Naive thymus-derived CD4-positive, alpha-beta T cell (primary cell): ENCODE measurements around the gene ACSL5. TPM values are rescaled to one million over a fixed set of nuclear protein-coding genes. Genes with fewer than 3 reads are reported as not detected.
"Not testable (repeated sequence)": the region's sequence is repeated elsewhere in the genome, so short reads cannot be mapped to it uniquely, and the experiment has no call there.

Experiments used
- ATAC-seq: fragments of 150-1000 bp; cut with Tn5 transposase; 2 replicates; pipeline ENCODE4 v1.10.0; 2021; ENCODE audit warnings: mild to moderate bottlenecking, moderate library complexity
- CTCF ChIA-PET: fragments of 350-600 bp; sonication (Branson Sonifier 250); formaldehyde crosslinking; loops from one replicate; lab custom pipeline; 2021; ENCODE audit warnings: antibody characterized with exemption; lab: Charles Lee
- POLR2A ChIA-PET: fragments of 350-600 bp; sonication (Branson Sonifier 250); formaldehyde crosslinking; loops from one replicate; lab custom pipeline; 2021; ENCODE audit warnings: antibody characterized with exemption, inconsistent platforms; lab: Charles Lee
- DNase-seq, 9 donors: peaks; one replicate each; pipeline versions ENCODE4 v3.0.0 to v3.0.0-alpha.2; 2020 to 2022; ENCODE audit warnings: mixed read lengths in 1 of 9
- H3K27ac ChIP-seq: one replicate; pipeline ENCODE4 v1.7.0; 2013; ENCODE audit warnings: mild to moderate bottlenecking, low read depth, low read length, moderate library complexity
- H3K27me3 ChIP-seq, 2 donors: one replicate each; pipeline ENCODE4 v1.7.0; 2013; ENCODE audit warnings: low read length in 2 of 2, mild to moderate bottlenecking in 2 of 2, moderate library complexity in 2 of 2; ENCODE audit not compliant: control insufficient read depth in 2 of 2, insufficient read depth in 2 of 2
- H3K36me3 ChIP-seq, 3 experiments: 1 replicate in 2 of 3; 2 replicates in 1 of 3; pipeline ENCODE4 v1.7.0; 2013; ENCODE audit warnings: low read length in 3 of 3, mild to moderate bottlenecking in 3 of 3, moderate library complexity in 1 of 3; ENCODE audit not compliant: insufficient read depth in 3 of 3, control insufficient read depth in 2 of 3
- H3K4me1 ChIP-seq, 2 donors: one replicate each; pipeline ENCODE4 v1.7.0; 2013; ENCODE audit warnings: low read length in 2 of 2, mild to moderate bottlenecking in 2 of 2, moderate library complexity in 1 of 2; ENCODE audit not compliant: control insufficient read depth in 2 of 2, insufficient read depth in 2 of 2
- H3K4me3 ChIP-seq: 2 replicates; pipeline ENCODE4 v1.7.0; 2013; ENCODE audit warnings: mild to moderate bottlenecking, low read length
- H3K9me3 ChIP-seq, 3 experiments: 1 replicate in 2 of 3; 2 replicates in 1 of 3; pipeline ENCODE4 v1.7.0; 2013; ENCODE audit warnings: low read length in 3 of 3; ENCODE audit not compliant: control insufficient read depth in 2 of 3
- H3K27ac Mint-ChIP-seq, 9 donors: one replicate each; pipeline ENCODE4 v1.8.0; 2020 to 2022; ENCODE audit warnings: mixed read lengths in 9 of 9, mild to moderate bottlenecking in 8 of 9, moderate library complexity in 5 of 9, inconsistent platforms in 2 of 9
- H3K27me3 Mint-ChIP-seq, 5 donors: one replicate each; pipeline ENCODE4 v1.8.0; 2021 to 2022; ENCODE audit warnings: mixed read lengths in 5 of 5, mild to moderate bottlenecking in 1 of 5
- H3K36me3 Mint-ChIP-seq, 5 donors: one replicate each; pipeline ENCODE4 v1.8.0; 2020 to 2022; ENCODE audit warnings: mixed read lengths in 5 of 5, mild to moderate bottlenecking in 3 of 5, inconsistent platforms in 1 of 5
- H3K4me1 Mint-ChIP-seq, 7 donors: one replicate each; pipeline ENCODE4 v1.8.0; 2020 to 2022; ENCODE audit warnings: mixed read lengths in 7 of 7, mild to moderate bottlenecking in 3 of 7, inconsistent platforms in 1 of 7
- H3K4me3 Mint-ChIP-seq, 10 donors: one replicate each; pipeline ENCODE4 v1.8.0; 2020 to 2022; ENCODE audit warnings: mild to moderate bottlenecking in 10 of 10, mixed read lengths in 10 of 10, moderate library complexity in 6 of 10, inconsistent platforms in 2 of 10
- H3K9me3 Mint-ChIP-seq, 11 donors: one replicate each; pipeline ENCODE4 v1.8.0; 2020 to 2022; ENCODE audit warnings: mixed read lengths in 11 of 11, mild to moderate bottlenecking in 4 of 11, inconsistent platforms in 1 of 11, moderate library complexity in 1 of 11
- intact Hi-C, 2 donors: fragments of 100-400 bp; cut with micrococcal nuclease; formaldehyde crosslinking; loops; one replicate each; pipeline ENCODE4 v1.15.1; 2023
- polyA plus RNA-seq, 2 donors: library from polyadenylated mRNA; unstranded; fragments of 300-500 nt; fragmentation: Illumina TruSeq; gene quantifications; one replicate each; pipeline ENCODE4 v1.2.3, GENCODE V29; 2021
- total RNA-seq, 6 experiments: library from RNA in 5 of 6; stranded (reverse) in 5 of 6; gene quantifications; 1 replicate in 5 of 6; 2 replicates in 1 of 6; pipeline ENCODE4 v1.2.3 and lab custom pipeline; 2021 to 2026

ACSL5 gene
- total and polyA plus RNA-seq, 7 experiments from 2014 or later: 30.3 to 72.5 (median 39.7) TPM

GRCh38 chr10:112388056-112388455 is 14.1 kb downstream of the ACSL5 start:
- H3K4me3 Mint-ChIP-seq, H3K27me3 Mint-ChIP-seq: not testable (repeated sequence)

DNA sequence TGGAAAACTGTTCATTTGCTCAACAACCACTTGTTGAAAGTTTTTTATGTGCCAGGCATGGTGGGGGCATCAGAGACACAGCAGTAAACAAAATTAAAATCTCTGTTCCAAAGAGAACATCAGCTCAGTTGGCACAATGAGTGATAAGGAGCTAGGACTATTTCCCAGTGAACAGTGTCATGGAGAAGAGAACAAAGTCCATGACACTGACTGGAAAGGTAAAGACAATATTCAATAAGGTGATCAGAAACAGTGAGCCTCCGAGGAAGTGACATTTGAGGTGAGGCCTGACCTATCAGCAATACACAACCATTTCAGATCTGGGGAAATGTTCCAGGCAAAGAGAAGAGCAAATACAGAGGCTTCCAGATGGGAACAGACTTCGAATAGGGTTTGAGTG is 14.6 kb downstream of the ACSL5 start:
- Mint-ChIP-seq H3K36me3 (peaks cover 0 to 13% (median 4%) of the 10 kb centered on the region in 5 donors), H3K4me1 (peaks cover 45 to 81% (median 67%) of the 10 kb centered on the region in 7 donors), H3K27ac (peak overlapping the region; percentile 14 to 75 (median 71)), H3K9me3 (no peaks in the 10 kb centered on the region), H3K27me3 (no peaks in the 10 kb centered on the region), H3K4me3 (peak overlapping the region in 1 of 10 donors; percentile 41)
- H3K4me3 ChIP-seq: no peak overlapping the region
- H3K4me1 ChIP-seq: peaks cover 8 to 31% of the 10 kb centered on the region in 2 donors
- H3K9me3 ChIP-seq: no peaks in the 10 kb centered on the region
- no peak overlapping the region for H3K27ac ChIP-seq
- no peak for DNase-seq
- no peak for ATAC-seq
- intact Hi-C loops: loop anchor here (5.0 to 10.0 kb wide), 2 partner anchors 144 to 566 kb away; partner anchors contain the start of gene TCF7L2 (in 1 of the 2)
- H3K27me3 ChIP-seq: no peaks in the 10 kb centered on the region
- H3K36me3 ChIP-seq: no peaks in the 10 kb centered on the region
- CTCF ChIA-PET: no interaction called here
- POLR2A ChIA-PET: interaction anchor here (1.3 kb wide), 1 partner anchor 13 kb away, joined by 6 read pairs; no protein-coding TSS in a partner anchor

More at GRCh38 chr10:112388056-112388455, 14.1 kb downstream of the ACSL5 start:
- H3K9me3 Mint-ChIP-seq, H3K4me3 ChIP-seq, CTCF ChIA-PET, H3K27ac ChIP-seq, ATAC-seq, DNase-seq, H3K27me3 ChIP-seq, H3K36me3 ChIP-seq, H3K9me3 ChIP-seq: not testable (repeated sequence)
- Mint-ChIP-seq H3K36me3 (peaks cover 0 to 13% (median 4%) of the 10 kb centered on the region in 5 donors), H3K27ac (peak overlapping the region in 4 of 9 donors; percentile 60 to 75 (median 73)), H3K4me1 (peaks cover 46 to 80% (median 66%) of the 10 kb centered on the region in 7 donors)
- intact Hi-C loops: loop anchor here (5.0 to 10.0 kb wide), 2 partner anchors 144 to 567 kb away; partner anchors contain the start of gene TCF7L2 (in 1 of the 2)
- POLR2A ChIA-PET: interaction anchor here (0.9 to 4.3 kb wide), 2 partner anchors 13 to 59 kb away, joined by 4 to 26 read pairs; partner anchors contain the start of genes ACSL5 and VTI1A
- H3K4me1 ChIP-seq: peaks cover 8 to 31% of the 10 kb centered on the region in 2 donors

- CTCF ChIA-PET: no interaction called here
- ATAC-seq (peak; percentile 94), DNase-seq (peak in 8 of 9 donors; percentile 14 to 51 (median 23))
- Mint-ChIP-seq H3K27ac (peak overlapping the region; percentile 31 to 75 (median 73)), H3K36me3 (peaks cover 0 to 14% (median 4%) of the 10 kb centered on the region in 5 donors), H3K4me1 (peaks cover 45 to 78% (median 65%) of the 10 kb centered on the region in 7 donors), H3K4me3 (peak overlapping the region in 7 of 10 donors; percentile 25 to 56 (median 43)), H3K9me3 (no peaks in the 10 kb centered on the region), H3K27me3 (no peaks in the 10 kb centered on the region)
- no peak overlapping the region for H3K4me3 ChIP-seq
- no peak overlapping the region for H3K27ac ChIP-seq
- no peaks in the 10 kb centered on the region for H3K9me3 ChIP-seq
- peaks cover 0 to 2% (median 0%) of the 10 kb centered on the region in 3 experiments for H3K36me3 ChIP-seq
- POLR2A ChIA-PET: interaction anchor here (1.3 kb wide), 1 partner anchor 14 kb away, joined by 6 read pairs; no protein-coding TSS in a partner anchor
- no peaks in the 10 kb centered on the region for H3K27me3 ChIP-seq
- H3K4me1 ChIP-seq: peaks cover 8 to 29% of the 10 kb centered on the region in 2 donors
- intact Hi-C loops: loop anchor here (1.0 to 10.0 kb wide), 4 partner anchors 13 to 565 kb away; partner anchors contain the start of gene TCF7L2 (in 1 of the 2)
Measured at GRCh38 chr10:112389271-112389822, 15.4 kb downstream of the ACSL5 start.

- Mint-ChIP-seq H3K27me3 (no peaks in the 10 kb centered on the region), H3K4me1 (peaks cover 39 to 71% (median 57%) of the 10 kb centered on the region in 7 donors), H3K27ac (peak overlapping the region in 2 of 9 donors; percentile 44 to 73), H3K9me3 (no peaks in the 10 kb centered on the region), H3K36me3 (peaks cover 0 to 15% (median 0%) of the 10 kb centered on the region in 5 donors), H3K4me3 (peak overlapping the region in 1 of 10 donors; percentile 38)
- DNase-seq (no peak), ATAC-seq (no peak)
- Histone ChIP-seq H3K4me1 (peaks cover 8 to 26% of the 10 kb centered on the region in 2 donors), H3K27ac (no peak overlapping the region), H3K9me3 (no peaks in the 10 kb centered on the region), H3K27me3 (no peaks in the 10 kb centered on the region), H3K36me3 (peaks cover 0 to 10% (median 5%) of the 10 kb centered on the region in 3 experiments), H3K4me3 (no peak overlapping the region)
- intact Hi-C loops: no loop called here
- ChIA-PET POLR2A (no interaction called here), CTCF (no interaction called here)
Measured at GRCh38 chr10:112390125-112390703, 16.3 kb downstream of the ACSL5 start.

GRCh38 chr10:112393341-112393740 is 19.4 kb downstream of the ACSL5 start:
- Histone ChIP-seq H3K9me3 (no peaks in the 10 kb centered on the region), H3K27ac (no peak overlapping the region), H3K4me3 (no peak overlapping the region), H3K4me1 (peaks cover 8 to 17% of the 10 kb centered on the region in 2 donors), H3K27me3 (no peaks in the 10 kb centered on the region), H3K36me3 (peaks cover 16 to 33% (median 17%) of the 10 kb centered on the region in 3 experiments)
- ChIA-PET POLR2A (no interaction called here), CTCF (no interaction called here)
- Mint-ChIP-seq H3K4me1 (peaks cover 21 to 43% (median 31%) of the 10 kb centered on the region in 7 donors), H3K27ac (peak overlapping the region in 2 of 9 donors; percentile 49 to 60), H3K36me3 (peaks cover 0 to 10% (median 0%) of the 10 kb centered on the region in 5 donors), H3K27me3 (no peaks in the 10 kb centered on the region), H3K9me3 (no peaks in the 10 kb centered on the region), H3K4me3 (no peak overlapping the region)
- no peak for ATAC-seq
- intact Hi-C loops: no loop called here
- DNase-seq: no peak

DNA sequence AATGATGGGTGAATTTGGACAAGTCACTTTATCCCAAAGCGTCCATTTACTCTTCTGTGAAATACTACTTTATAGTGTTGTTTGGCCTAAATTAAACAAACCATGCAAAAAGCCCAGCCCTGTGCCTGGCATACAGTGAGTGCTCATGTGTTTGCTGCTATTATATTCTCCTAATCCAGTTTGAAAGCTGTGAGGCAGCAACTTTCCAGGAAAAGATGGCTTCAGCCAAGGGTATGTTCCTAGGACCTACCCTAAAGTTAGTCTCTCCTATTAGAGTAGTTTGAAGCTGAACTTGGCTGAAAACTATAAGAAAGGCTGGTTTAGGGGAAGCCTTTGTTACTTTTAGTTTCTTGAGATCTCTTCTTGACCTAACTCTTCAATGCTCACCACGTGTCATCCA is 19.9 kb downstream of the ACSL5 start:
- H3K9me3 Mint-ChIP-seq: no peaks in the 10 kb centered on the region
- no peak overlapping the region for H3K4me3 Mint-ChIP-seq
- CTCF ChIA-PET: no interaction called here
- Histone ChIP-seq H3K4me3 (no peak overlapping the region), H3K4me1 (peaks cover 8 to 17% of the 10 kb centered on the region in 2 donors), H3K27ac (no peak overlapping the region), H3K36me3 (peaks cover 16 to 38% (median 17%) of the 10 kb centered on the region in 3 experiments), H3K9me3 (no peaks in the 10 kb centered on the region), H3K27me3 (no peaks in the 10 kb centered on the region)
- peaks cover 17 to 38% (median 26%) of the 10 kb centered on the region in 7 donors for H3K4me1 Mint-ChIP-seq
- no peak for DNase-seq
- peaks cover 0 to 13% (median 1%) of the 10 kb centered on the region in 5 donors for H3K36me3 Mint-ChIP-seq
- ATAC-seq: no peak
- POLR2A ChIA-PET: no interaction called here
- peak overlapping the region in 3 of 9 donors; percentile 2 to 22 (median 16) for H3K27ac Mint-ChIP-seq
- no peaks in the 10 kb centered on the region for H3K27me3 Mint-ChIP-seq
- intact Hi-C loops: no loop called here
